ENCODE data around the gene RASL10A. TPM values are rescaled to one million over a fixed set of nuclear protein-coding genes. Genes with fewer than 3 reads are reported as not detected.

Gene RASL10A
- total RNA-seq, 1 experiment from 2014 or later, result 0.82 TPM

Small RNA genes within 50 kb of the gene (microRNA-seq; reads per million reads assigned to microRNA genes)
- gene MIR3653, result 9.3 reads per million, percentile 47 among the genes with 10 or more reads in this experiment

Other genes with a start within 250 kb of the RASL10A start
- gene KREMEN1, start 242.7 kb downstream of the RASL10A start, total RNA-seq (2022), result 3.6 and 4.2 TPM in 2 replicates
- gene EMID1, start 109.8 kb downstream of the RASL10A start, total RNA-seq (2022), result not detected in 2 replicates
- gene RHBDD3, start 47.7 kb downstream of the RASL10A start, total RNA-seq (2022), result 32.5 and 48.0 TPM in 2 replicates
- 403 and 486 TPM in 2 replicates for gene EWSR1, start 47.4 kb downstream of the RASL10A start, total RNA-seq (2022)
- gene GAS2L1, start 9.0 kb downstream of the RASL10A start, total RNA-seq (2022), result 15.3 and 17.2 TPM in 2 replicates
- gene AP1B1, start 72.9 kb upstream of the RASL10A start, total RNA-seq (2022), result 67.3 and 69.5 TPM in 2 replicates
- not detected in 2 replicates for gene RFPL1, start 122.9 kb upstream of the RASL10A start, total RNA-seq (2022)
- gene NEFH, start 164.5 kb upstream of the RASL10A start, total RNA-seq (2022), result not detected in 2 replicates
- 50.3 and 51.3 TPM in 2 replicates for gene THOC5, start 238.1 kb upstream of the RASL10A start, total RNA-seq (2022)